HepG2 (cell line): ENCODE results near the gene QRFP. TPM values are rescaled to one million over a fixed set of nuclear protein-coding genes. Genes with fewer than 3 reads are reported as not detected.

ENCODE experiments used
- ATAC-seq: fragments of 200-7000 bp; cut with Tn5 transposase; 3 replicates; pipeline ENCODE4 v1.9.1; 2020; ENCODE audit warnings: mild to moderate bottlenecking, moderate library complexity
- BruUV-seq: library from RNA; stranded (reverse); fragments of 400-500 nt; replicated peaks from 2 replicates; lab custom pipeline; 2021; lab: Mats Ljungman, UMichigan
- CTCF ChIA-PET: fragments of 300-600 bp; formaldehyde crosslinking; extraction: SDS; loops from one replicate; lab custom pipeline; 2021; ENCODE audit warnings: low total read pairs, inconsistent platforms, low intra/inter-chr PET ratio; lab: Yijun Ruan, JAX
- POLR2A ChIA-PET: fragments of 350-600 bp; sonication (Branson Sonifier 250); formaldehyde crosslinking; loops from one replicate; lab custom pipeline; 2020; ENCODE audit warnings: antibody characterized with exemption, inconsistent platforms; lab: Yijun Ruan, JAX
- DNase-seq: peaks from one replicate; pipeline ENCODE4 v3.0.0-alpha.2; 2015; ENCODE audit warnings: low spot score
- FAIRE-seq: peaks from 3 replicates; lab custom pipeline; 2011; peaks lifted over from hg19 to GRCh38; lab: Jason Lieb, UNC
- H2AFZ ChIP-seq: one replicate; pipeline ENCODE4 v1.6.1; 2011; ENCODE audit warnings: low read length, inconsistent platforms
- H3K27ac ChIP-seq: fragments of 300-600 bp; 3 replicates; pipeline ENCODE4 v1.8.0; 2011; ENCODE audit warnings: mixed run types, mild to moderate bottlenecking, mixed read lengths, low read length, inconsistent platforms; ENCODE audit not compliant: insufficient read depth; ENCODE audit errors: extremely low read length
- H3K27me3 ChIP-seq, 2 experiments: fragments of 200-600 bp in 1 of 2; 2 replicates in 1 of 2; 3 replicates in 1 of 2; pipeline versions ENCODE4 v1.6.0 to v1.8.0; 2011; ENCODE audit warnings: low read length in 2 of 2, mild to moderate bottlenecking in 2 of 2, moderate library complexity in 2 of 2, inconsistent platforms in 1 of 2; ENCODE audit not compliant: insufficient read depth in 2 of 2, control insufficient read depth in 1 of 2
- H3K36me3 ChIP-seq, 2 experiments: fragments of 200-600 bp in 1 of 2; replicated peaks in 1 of 2; 2 replicates in 1 of 2; 3 replicates in 1 of 2; pipeline versions ENCODE4 v1.5.1 to v1.8.0; 2011; ENCODE audit warnings: low read length in 2 of 2, inconsistent platforms in 1 of 2; ENCODE audit not compliant: insufficient read depth in 2 of 2, control insufficient read depth in 1 of 2
- H3K4me1 ChIP-seq: 2 replicates; pipeline ENCODE4 v1.5.1; 2012; ENCODE audit warnings: low read length, inconsistent platforms; ENCODE audit not compliant: insufficient read depth
- H3K4me2 ChIP-seq: 2 replicates; pipeline ENCODE4 v1.6.0; 2011; ENCODE audit warnings: low read depth, low read length, inconsistent platforms
- H3K4me3 ChIP-seq, 3 experiments: fragments of 200-600 bp in 1 of 3; sonication (generic), shearing (Covaris generic) in 1 of 3; replicated peaks in 1 of 3; 2 replicates each; pipeline ENCODE4 v1.5.1; 2011 to 2016; ENCODE audit warnings: low read length in 3 of 3, inconsistent platforms in 2 of 3, low read depth in 2 of 3, mild to moderate bottlenecking in 2 of 3, control low read depth in 1 of 3, mixed read lengths in 1 of 3; ENCODE audit not compliant: insufficient read depth in 1 of 3
- H3K79me2 ChIP-seq: one replicate; pipeline ENCODE4 v1.6.1; 2011; ENCODE audit warnings: low read length, inconsistent platforms; ENCODE audit not compliant: insufficient read depth
- H3K9ac ChIP-seq: 2 replicates; pipeline ENCODE4 v1.6.0; 2011; ENCODE audit warnings: mild to moderate bottlenecking, low read depth, low read length, inconsistent platforms; ENCODE audit not compliant: insufficient read depth
- H3K9me3 ChIP-seq: 2 replicates; pipeline ENCODE4 v1.5.1; 2012; ENCODE audit warnings: mild to moderate bottlenecking, low read length
- H4K20me1 ChIP-seq: 2 replicates; pipeline ENCODE4 v1.6.0; 2011; ENCODE audit warnings: inconsistent platforms, mild to moderate bottlenecking, low read length, moderate library complexity; ENCODE audit not compliant: insufficient read depth
- MLXIP ChIP-seq: sonication (generic); formaldehyde crosslinking; IDR thresholded peaks from 2 replicates; pipeline ENCODE4 v1.9.0; 2021; ENCODE audit warnings: missing genetic modification reagents, borderline replicate concordance
- PHF5A ChIP-seq: IDR thresholded peaks from one replicate; pipeline ENCODE4 v1.6.1; 2018; ENCODE audit warnings: low read depth, missing genetic modification reagents; ENCODE audit not compliant: unreplicated experiment
- PRMT3 ChIP-seq: sonication (generic); formaldehyde crosslinking; IDR thresholded peaks from 2 replicates; pipeline ENCODE4 v1.8.1; 2022; ENCODE audit warnings: low read depth, mild to moderate bottlenecking, moderate library complexity, missing genetic modification reagents, borderline replicate concordance
- RFX5 ChIP-seq: IDR thresholded peaks from 2 replicates; pipeline ENCODE4 v1.6.1; 2011; ENCODE audit warnings: low read depth, low read length, improper control_type of control experiment
- ZNF441 ChIP-seq: sonication (generic); formaldehyde crosslinking; IDR thresholded peaks from 2 replicates; pipeline ENCODE4 v1.7.0; 2021; ENCODE audit warnings: missing genetic modification reagents, borderline replicate concordance
- WGBS: methylation state at CpG from one replicate; pipeline ENCODE4 v1.1.6; 2017; ENCODE audit warnings: low lambda C conversion rate; 5-methylcytosine and 5-hydroxymethylcytosine counted together
- in situ Hi-C: cut with HindIII; loops from 2 replicates; pipeline ENCODE4 v1.10.0; 2017; ENCODE audit warnings: low pct_unique_long_range_greater_than_20kb; ENCODE audit not compliant: extremely low pct_ligation_motif_present
- intact Hi-C: fragments of 100-400 bp; cut with micrococcal nuclease; formaldehyde crosslinking; loops from one replicate; pipeline ENCODE4 v1.10.0; 2022; ENCODE audit not compliant: unreplicated experiment
- polyA plus RNA-seq, 8 experiments: library from polyadenylated mRNA; depleted of rRNA in 3 of 8; stranded (reverse) in 7 of 8; unstranded in 1 of 8; fragments of >200 nt; fragmentation: Illumina TruSeq in 4 of 8; extraction: Trizol in 4 of 8; gene quantifications; 2 replicates each; pipeline versions ENCODE4 v1.2.1 to v1.2.3, GENCODE V29; 2011 to 2016; ENCODE audit warnings: low read depth in 4 of 8, missing spikeins in 1 of 8, mixed read lengths in 1 of 8; ENCODE audit not compliant: insufficient read depth in 1 of 8
- total RNA-seq, 5 experiments: library from RNA; depleted of rRNA; stranded (reverse); fragments of >200 nt; fragmentation: Illumina TruSeq; extraction: Trizol; gene quantifications; 2 replicates each; pipeline ENCODE4 v1.2.3, GENCODE V29; 2016; ENCODE audit warnings: low read depth in 1 of 5

QRFP gene
- total and polyA plus RNA-seq, 2 of the 13 experiments (the other 11 are each of a cell fraction or from before 2014, with no cell fraction given): not detected

GRCh38 chr9:130883479-130883878, 13.1 kb downstream of the QRFP start:
- in situ Hi-C loops: no loop called here
- no TSS peak for BruUV-seq
- Histone ChIP-seq H3K4me3 (no peak overlapping the region), H3K4me1 (no peaks in the 10 kb centered on the region), H3K4me2 (no peak overlapping the region), H3K9ac (no peak overlapping the region)
- DNase-seq (no peak), ATAC-seq (no peak)
- TF ChIP-seq RFX5 (no peak), MLXIP (CRISPR knock-in tag) (no peak), PRMT3 (CRISPR knock-in tag) (no peak), PHF5A (CRISPR knock-in tag) (no peak), ZNF441 (CRISPR knock-in tag) (no peak)
- TF ChIP-seq, all 625 proteins: peak for 0
- peaks cover 26 to 93% of the 10 kb centered on the region in 2 experiments for H3K36me3 ChIP-seq
- no peak for FAIRE-seq
- H2AFZ ChIP-seq: no peak overlapping the region
- 93% methylated on average over 5 of the region's 5 CpGs for WGBS
- H4K20me1 ChIP-seq: 0 out of 2 replicates have a peak, but pooled peaks cover 3% of the 10 kb centered on the region
- no peaks in the 10 kb centered on the region for H3K27me3 ChIP-seq
- H3K27ac ChIP-seq: no peak overlapping the region
- H3K9me3 ChIP-seq: no peaks in the 10 kb centered on the region
- ChIA-PET CTCF (no interaction called here), POLR2A (no interaction called here)
- intact Hi-C loops: no loop called here
- H3K79me2 ChIP-seq: no peaks in the 10 kb centered on the region
